ENCODE results near the gene WNT7B. TPM values are rescaled to one million over a fixed set of nuclear protein-coding genes. Genes with fewer than 3 reads are reported as not detected.

WNT7B gene
- total RNA-seq, 1 experiment from 2014 or later, result 95.0 TPM

- in situ Hi-C loops (cut with HindIII; ENCODE audit: low pct_unique_long_range_greater_than_20kb, low sequenced_read_pairs), result no loop called here
- no peak for DNase-seq (ENCODE audit: low read depth)
Measured at GRCh38 chr22:45907378-45907777, 69.6 kb downstream of the WNT7B start.

GRCh38 chr22:45906946-45907345 lies 70.0 kb downstream of the WNT7B start:
- in situ Hi-C loops (cut with HindIII; ENCODE audit: low pct_unique_long_range_greater_than_20kb, low sequenced_read_pairs), result no loop called here
- no peak for DNase-seq (ENCODE audit: low read depth)

GRCh38 chr22:45905924-45906865 lies 70.8 kb downstream of the WNT7B start:
- DNase-seq (ENCODE audit: low read depth), result no peak
- in situ Hi-C loops (cut with HindIII; ENCODE audit: low pct_unique_long_range_greater_than_20kb, low sequenced_read_pairs), result no loop called here

- in situ Hi-C loops (cut with HindIII; ENCODE audit: low pct_unique_long_range_greater_than_20kb, low sequenced_read_pairs), result no loop called here
- DNase-seq (ENCODE audit: low read depth), result no peak
Measured at GRCh38 chr22:45905326-45905923, 71.5 kb downstream of the WNT7B start.

GRCh38 chr22:45904236-45904635 lies 72.7 kb downstream of the WNT7B start:
- DNase-seq (ENCODE audit: low read depth), result no peak
- in situ Hi-C loops (cut with HindIII; ENCODE audit: low pct_unique_long_range_greater_than_20kb, low sequenced_read_pairs), result no loop called here

GRCh38 chr22:45903355-45904135 lies 73.4 kb downstream of the WNT7B start:
- DNase-seq (ENCODE audit: low read depth), result peak; percentile 76
- in situ Hi-C loops (cut with HindIII; ENCODE audit: low pct_unique_long_range_greater_than_20kb, low sequenced_read_pairs), result no loop called here

- no peak for DNase-seq (ENCODE audit: low read depth)
- in situ Hi-C loops (cut with HindIII; ENCODE audit: low pct_unique_long_range_greater_than_20kb, low sequenced_read_pairs), result no loop called here
Measured at GRCh38 chr22:45897736-45898135, 79.2 kb downstream of the WNT7B start.

GRCh38 chr22:45896964-45897538 lies 79.9 kb downstream of the WNT7B start:
- no peak for DNase-seq (ENCODE audit: low read depth)
- in situ Hi-C loops (cut with HindIII; ENCODE audit: low pct_unique_long_range_greater_than_20kb, low sequenced_read_pairs), result no loop called here

- in situ Hi-C loops (cut with HindIII; ENCODE audit: low pct_unique_long_range_greater_than_20kb, low sequenced_read_pairs), result no loop called here
- no peak for DNase-seq (ENCODE audit: low read depth)
Measured at GRCh38 chr22:45896153-45896951, 80.6 kb downstream of the WNT7B start.

- DNase-seq (ENCODE audit: low read depth), result no peak
- in situ Hi-C loops (cut with HindIII; ENCODE audit: low pct_unique_long_range_greater_than_20kb, low sequenced_read_pairs), result no loop called here
Measured at GRCh38 chr22:45895436-45896152, 81.4 kb downstream of the WNT7B start.

- no peak for DNase-seq (ENCODE audit: low read depth)
- in situ Hi-C loops (cut with HindIII; ENCODE audit: low pct_unique_long_range_greater_than_20kb, low sequenced_read_pairs), result no loop called here
Measured at GRCh38 chr22:45893516-45893915, 83.4 kb downstream of the WNT7B start.

- in situ Hi-C loops (cut with HindIII; ENCODE audit: low pct_unique_long_range_greater_than_20kb, low sequenced_read_pairs), result no loop called here
- no peak for DNase-seq (ENCODE audit: low read depth)
Measured at GRCh38 chr22:45892681-45893461, 84.1 kb downstream of the WNT7B start.

GRCh38 chr22:45891996-45892621 lies 84.9 kb downstream of the WNT7B start:
- in situ Hi-C loops (cut with HindIII; ENCODE audit: low pct_unique_long_range_greater_than_20kb, low sequenced_read_pairs), result no loop called here
- DNase-seq (ENCODE audit: low read depth), result no peak

- no peak for DNase-seq (ENCODE audit: low read depth)
- in situ Hi-C loops (cut with HindIII; ENCODE audit: low pct_unique_long_range_greater_than_20kb, low sequenced_read_pairs), result no loop called here
Measured at GRCh38 chr22:45891471-45891995, 85.4 kb downstream of the WNT7B start.

GRCh38 chr22:45891021-45891421 lies 85.9 kb downstream of the WNT7B start:
- in situ Hi-C loops (cut with HindIII; ENCODE audit: low pct_unique_long_range_greater_than_20kb, low sequenced_read_pairs), result no loop called here
- no peak for DNase-seq (ENCODE audit: low read depth)

- in situ Hi-C loops (cut with HindIII; ENCODE audit: low pct_unique_long_range_greater_than_20kb, low sequenced_read_pairs), result no loop called here
- DNase-seq (ENCODE audit: low read depth), result no peak
Measured at GRCh38 chr22:45890351-45890635, 86.7 kb downstream of the WNT7B start.
